A549 (cell line): ENCODE data around the gene PTGDS.

Experiments
- CEBPB ChIP-seq, 2 experiments: fragments of >200 bp in 1 of 2; sonication (Bioruptor Twin) in 1 of 2; formaldehyde crosslinking in 1 of 2; IDR thresholded peaks; 2 replicates each; pipeline ENCODE4 v1.6.1; 2012 to 2016
- EHMT2 ChIP-seq: fragments of 200-600 bp; sonication (generic); IDR thresholded peaks from 2 replicates; pipeline ENCODE4 v1.6.1; 2016; ENCODE audit warnings: antibody characterized with exemption, low read depth, mild to moderate bottlenecking, moderate library complexity
- RFX5 ChIP-seq: fragments of 450-650 bp; IDR thresholded peaks from 2 replicates; pipeline ENCODE4 v1.7.1; 2014; ENCODE audit warnings: antibody characterized with exemption, mild to moderate bottlenecking, moderate library complexity
- SMC3 ChIP-seq: fragments of >200 bp; sonication (Bioruptor Twin); formaldehyde crosslinking; IDR thresholded peaks from 3 replicates; pipeline ENCODE4 v1.6.1; 2018; ENCODE audit warnings: inconsistent platforms
- TF ChIP-seq, protein P1 (sequence below): fragments of >200 bp; sonication (Bioruptor Twin); formaldehyde crosslinking; IDR thresholded peaks from 3 replicates; pipeline ENCODE4 v1.5.1; 2016
- TF ChIP-seq, protein P2 (sequence below): fragments of 450-650 bp; IDR thresholded peaks from 2 replicates; pipeline ENCODE4 v1.6.1; 2014; ENCODE audit warnings: antibody characterized with exemption
- TF ChIP-seq, protein P3 (sequence below): fragments of 200-600 bp; sonication (generic); IDR thresholded peaks from 2 replicates; pipeline ENCODE4 v1.6.1; 2016; ENCODE audit warnings: antibody characterized with exemption, mild to moderate bottlenecking, moderate library complexity

DNA sequence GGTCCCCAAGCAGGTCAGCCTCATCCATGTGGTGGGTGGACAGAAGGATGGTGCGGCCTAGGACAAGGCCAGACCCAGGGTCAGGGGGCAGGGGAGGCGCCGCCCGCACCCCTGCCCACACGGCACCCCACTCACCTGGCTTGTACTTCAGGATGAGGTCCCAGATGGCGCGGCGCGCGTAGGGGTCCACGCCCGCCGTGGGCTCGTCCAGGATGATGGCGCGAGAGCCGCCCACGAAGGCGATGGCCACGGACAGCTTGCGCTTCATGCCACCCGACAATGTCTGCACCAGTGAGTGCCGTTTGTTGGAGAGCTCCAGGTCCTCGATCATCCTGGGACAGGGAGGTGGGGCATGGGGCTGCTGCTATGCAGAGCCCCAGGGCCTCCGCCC, 38.2 kb downstream of the PTGDS start:
- TF ChIP-seq EHMT2 (no peak), CEBPB (IDR thresholded peaks at IDR 0.05) (no peak), SMC3 (no peak), RFX5 (no peak)
- TF ChIP-seq, protein P1, sequence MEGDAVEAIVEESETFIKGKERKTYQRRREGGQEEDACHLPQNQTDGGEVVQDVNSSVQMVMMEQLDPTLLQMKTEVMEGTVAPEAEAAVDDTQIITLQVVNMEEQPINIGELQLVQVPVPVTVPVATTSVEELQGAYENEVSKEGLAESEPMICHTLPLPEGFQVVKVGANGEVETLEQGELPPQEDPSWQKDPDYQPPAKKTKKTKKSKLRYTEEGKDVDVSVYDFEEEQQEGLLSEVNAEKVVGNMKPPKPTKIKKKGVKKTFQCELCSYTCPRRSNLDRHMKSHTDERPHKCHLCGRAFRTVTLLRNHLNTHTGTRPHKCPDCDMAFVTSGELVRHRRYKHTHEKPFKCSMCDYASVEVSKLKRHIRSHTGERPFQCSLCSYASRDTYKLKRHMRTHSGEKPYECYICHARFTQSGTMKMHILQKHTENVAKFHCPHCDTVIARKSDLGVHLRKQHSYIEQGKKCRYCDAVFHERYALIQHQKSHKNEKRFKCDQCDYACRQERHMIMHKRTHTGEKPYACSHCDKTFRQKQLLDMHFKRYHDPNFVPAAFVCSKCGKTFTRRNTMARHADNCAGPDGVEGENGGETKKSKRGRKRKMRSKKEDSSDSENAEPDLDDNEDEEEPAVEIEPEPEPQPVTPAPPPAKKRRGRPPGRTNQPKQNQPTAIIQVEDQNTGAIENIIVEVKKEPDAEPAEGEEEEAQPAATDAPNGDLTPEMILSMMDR: no peak
- TF ChIP-seq, protein P2, sequence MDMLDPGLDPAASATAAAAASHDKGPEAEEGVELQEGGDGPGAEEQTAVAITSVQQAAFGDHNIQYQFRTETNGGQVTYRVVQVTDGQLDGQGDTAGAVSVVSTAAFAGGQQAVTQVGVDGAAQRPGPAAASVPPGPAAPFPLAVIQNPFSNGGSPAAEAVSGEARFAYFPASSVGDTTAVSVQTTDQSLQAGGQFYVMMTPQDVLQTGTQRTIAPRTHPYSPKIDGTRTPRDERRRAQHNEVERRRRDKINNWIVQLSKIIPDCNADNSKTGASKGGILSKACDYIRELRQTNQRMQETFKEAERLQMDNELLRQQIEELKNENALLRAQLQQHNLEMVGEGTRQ: no peak
- TF ChIP-seq, protein P3, sequence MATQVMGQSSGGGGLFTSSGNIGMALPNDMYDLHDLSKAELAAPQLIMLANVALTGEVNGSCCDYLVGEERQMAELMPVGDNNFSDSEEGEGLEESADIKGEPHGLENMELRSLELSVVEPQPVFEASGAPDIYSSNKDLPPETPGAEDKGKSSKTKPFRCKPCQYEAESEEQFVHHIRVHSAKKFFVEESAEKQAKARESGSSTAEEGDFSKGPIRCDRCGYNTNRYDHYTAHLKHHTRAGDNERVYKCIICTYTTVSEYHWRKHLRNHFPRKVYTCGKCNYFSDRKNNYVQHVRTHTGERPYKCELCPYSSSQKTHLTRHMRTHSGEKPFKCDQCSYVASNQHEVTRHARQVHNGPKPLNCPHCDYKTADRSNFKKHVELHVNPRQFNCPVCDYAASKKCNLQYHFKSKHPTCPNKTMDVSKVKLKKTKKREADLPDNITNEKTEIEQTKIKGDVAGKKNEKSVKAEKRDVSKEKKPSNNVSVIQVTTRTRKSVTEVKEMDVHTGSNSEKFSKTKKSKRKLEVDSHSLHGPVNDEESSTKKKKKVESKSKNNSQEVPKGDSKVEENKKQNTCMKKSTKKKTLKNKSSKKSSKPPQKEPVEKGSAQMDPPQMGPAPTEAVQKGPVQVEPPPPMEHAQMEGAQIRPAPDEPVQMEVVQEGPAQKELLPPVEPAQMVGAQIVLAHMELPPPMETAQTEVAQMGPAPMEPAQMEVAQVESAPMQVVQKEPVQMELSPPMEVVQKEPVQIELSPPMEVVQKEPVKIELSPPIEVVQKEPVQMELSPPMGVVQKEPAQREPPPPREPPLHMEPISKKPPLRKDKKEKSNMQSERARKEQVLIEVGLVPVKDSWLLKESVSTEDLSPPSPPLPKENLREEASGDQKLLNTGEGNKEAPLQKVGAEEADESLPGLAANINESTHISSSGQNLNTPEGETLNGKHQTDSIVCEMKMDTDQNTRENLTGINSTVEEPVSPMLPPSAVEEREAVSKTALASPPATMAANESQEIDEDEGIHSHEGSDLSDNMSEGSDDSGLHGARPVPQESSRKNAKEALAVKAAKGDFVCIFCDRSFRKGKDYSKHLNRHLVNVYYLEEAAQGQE: no peak
